Stimulated activated CD4-positive, alpha-beta T cell treated with anti-CD3 and anti-CD28 coated beads, TNF-alpha, amount 100 ng/mL, for 48 hours (primary cell): ENCODE measurements around the gene PTPRD.

Experiments used
- DNase-seq, 3 donors: peaks; one replicate each; pipeline ENCODE4 v3.0.0-alpha.2; 2020; ENCODE audit warnings: low read depth in 3 of 3

PTPRD gene

DNA sequence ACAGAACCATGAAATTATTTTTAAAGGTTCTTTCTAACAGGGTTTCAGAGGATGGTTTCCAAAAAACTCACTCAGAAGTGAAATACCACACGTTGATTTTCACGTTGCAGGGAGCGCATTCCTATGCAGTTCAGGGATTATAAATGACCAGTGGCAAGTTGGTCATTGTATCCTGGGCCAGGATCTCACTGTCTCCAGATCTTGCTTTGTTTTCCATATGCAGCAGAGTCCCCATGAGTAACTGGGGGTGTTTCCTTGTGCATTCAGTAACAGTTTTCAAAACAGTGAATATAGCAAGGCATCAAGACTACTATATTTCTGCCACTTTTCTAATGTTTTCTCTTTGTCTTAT lies 1748.3 kb downstream of the PTPRD start:
- no peak for DNase-seq

DNA sequence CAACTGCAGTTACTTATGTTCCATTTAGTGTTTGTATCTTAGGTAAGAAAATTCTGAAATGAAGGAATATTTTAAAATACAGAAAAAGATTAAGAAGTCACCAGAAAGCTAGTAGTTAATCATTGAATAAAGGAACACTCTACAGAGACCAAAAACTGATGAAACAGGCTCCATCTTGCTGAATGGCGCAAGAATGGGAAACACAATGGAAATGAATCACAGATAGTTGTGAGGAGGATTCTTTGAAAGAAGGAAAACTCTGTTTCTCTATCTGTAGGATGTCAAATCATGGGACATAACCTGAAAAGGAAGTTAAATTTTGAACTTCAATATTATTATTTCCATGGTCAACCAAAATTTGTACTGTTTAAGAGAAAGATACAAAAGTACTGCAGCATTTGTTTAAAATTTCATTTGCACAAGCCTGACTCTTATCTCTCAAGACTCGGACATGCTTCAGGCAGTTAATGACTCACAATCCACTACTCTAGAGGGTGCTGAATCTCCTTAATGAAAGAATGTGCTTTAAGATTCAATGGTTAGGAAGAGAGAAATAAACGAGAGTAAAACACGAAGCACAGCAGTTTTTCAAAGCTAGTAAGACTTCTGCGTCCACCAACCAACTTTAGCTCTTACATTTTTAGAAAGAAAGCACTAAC lies 1748.8 kb downstream of the PTPRD start:
- no peak for DNase-seq

DNA sequence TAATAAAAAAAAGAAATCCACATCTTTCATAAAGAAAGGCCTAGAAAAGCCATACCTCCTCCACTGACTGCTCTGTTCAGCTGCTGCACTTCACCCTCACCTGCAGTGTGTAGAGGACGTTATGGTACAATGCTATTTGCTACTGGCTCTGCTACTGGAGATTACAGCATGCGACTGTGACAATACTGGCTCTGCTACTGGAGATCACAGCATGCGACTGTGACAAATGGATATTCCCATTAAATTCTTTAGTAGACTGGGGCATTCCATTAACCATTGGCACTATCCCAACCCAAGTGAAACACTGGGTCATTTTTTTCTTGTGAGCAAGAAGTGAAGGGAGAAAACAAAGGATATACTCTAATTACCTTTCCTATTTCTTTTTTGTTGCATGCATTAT lies 1749.7 kb downstream of the PTPRD start:
- no peak for DNase-seq

DNA sequence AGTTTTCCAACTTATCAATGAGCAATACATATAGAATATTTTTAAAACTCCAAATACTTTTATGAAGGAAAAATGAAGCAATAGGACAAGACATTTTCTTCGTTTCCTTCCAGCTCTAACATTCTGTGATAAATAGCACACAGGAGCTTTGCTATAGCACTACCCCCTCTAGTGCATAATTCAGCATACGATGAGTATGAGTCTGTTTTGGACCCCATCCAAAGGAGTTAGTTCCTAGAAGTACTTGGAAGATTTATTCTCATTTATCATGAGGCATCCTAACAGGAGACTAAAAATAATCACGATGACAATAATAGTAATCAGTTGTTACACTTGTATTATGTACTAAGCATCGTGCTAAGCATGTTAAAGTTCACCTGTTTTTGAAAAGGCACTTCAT lies 1751.9 kb downstream of the PTPRD start:
- DNase-seq, result no peak

DNA sequence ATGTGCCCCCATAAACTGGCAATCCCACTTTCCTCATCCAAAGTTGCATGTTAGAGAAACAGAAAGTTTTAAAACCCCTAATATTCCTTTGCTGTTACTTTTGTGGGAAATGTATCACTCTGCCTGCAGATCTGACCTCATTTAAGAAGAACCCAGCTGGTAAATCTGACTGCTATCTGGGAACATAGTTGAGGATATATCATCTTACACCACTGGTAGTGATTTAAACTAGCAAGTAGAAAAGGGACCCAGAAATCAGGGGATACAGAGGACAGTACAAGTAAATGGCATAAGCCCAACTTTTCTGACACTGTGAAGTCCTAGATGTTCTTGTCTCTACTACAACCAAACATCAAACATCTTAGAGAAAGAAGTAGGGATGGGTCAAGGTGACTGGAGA lies 1752.7 kb downstream of the PTPRD start:
- DNase-seq, result no peak

DNA sequence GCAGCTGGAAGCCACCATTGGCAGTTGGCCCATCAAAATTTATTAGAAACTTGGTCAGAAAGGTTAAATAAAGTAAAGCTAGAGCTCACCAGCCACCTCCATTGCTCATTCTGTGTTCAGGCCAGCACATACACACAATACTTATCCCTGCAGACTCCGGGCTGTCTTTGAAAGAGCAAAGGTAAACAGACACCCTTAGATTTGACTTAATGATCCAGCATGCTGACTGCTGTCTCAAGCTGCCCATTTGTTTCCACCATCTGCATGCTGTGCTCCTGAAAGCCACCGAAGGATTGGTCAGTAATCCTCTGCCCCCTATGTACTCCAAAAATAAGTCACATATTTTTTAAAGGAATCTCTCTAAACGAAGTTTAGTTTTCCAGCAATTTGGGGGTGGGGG lies 1753.4 kb downstream of the PTPRD start:
- DNase-seq, result no peak

DNA sequence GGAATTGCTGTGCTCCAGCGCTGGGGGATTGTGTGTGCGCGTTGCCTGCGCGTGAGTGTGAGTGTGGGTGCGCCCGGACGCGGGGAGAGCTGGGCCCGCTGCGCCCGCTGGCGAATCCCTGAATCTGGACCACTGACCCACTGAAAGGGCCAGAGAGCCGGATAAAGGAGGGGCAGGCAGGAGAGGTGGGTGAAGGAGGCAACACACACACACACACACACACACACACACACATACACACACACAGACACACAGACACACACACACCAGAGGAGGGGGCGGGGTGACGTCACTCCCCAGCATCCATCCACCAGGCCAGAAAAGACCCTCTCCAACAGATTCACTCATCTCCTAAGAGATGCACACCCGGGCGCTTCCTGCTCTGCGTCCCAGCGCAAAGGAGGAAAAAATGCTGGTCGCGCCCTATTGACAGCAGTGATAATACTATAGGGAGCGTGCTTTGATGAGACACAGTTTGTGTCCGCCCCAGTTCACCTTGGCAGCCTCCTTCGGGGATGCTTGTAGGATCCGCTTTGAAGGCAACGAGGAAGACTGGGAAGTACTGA lies 1754.1 kb downstream of the PTPRD start:
- DNase-seq, result no peak

DNA sequence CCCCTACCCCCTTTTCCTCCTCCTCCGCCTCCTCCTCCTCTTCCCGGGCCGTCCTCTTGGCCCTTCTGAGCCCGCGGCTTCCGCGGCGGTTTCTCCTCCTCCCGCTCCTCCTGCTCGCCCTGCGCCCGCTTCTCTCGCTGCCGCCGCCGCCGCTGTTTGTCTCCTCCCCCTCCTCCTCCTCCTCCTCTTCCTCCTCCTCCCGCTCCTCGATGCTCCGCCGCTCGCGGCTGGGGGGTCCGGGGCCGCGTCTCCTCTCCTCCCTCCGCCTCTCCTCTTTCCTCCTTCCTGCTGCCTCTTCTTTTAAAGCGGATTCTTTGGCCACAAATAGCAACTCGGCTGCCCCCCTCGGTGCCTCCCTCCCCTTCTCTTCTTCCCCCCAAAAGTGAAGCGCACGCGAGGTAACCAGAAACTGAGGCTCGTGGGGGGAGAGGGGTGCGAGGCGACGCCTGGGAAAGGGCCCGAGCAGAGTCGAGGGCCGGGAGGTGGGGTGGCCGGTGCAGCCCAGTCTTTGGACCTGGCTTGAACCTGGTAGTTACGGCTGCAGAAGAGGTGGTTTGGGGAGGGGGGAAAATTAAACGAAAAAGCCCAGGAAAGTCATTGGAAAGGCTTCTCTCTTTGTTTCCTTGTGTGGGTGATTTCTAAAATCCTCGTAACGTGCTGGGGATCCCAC lies 1754.7 kb downstream of the PTPRD start:
- peak in 1 of 3 donors; percentile 1 for DNase-seq

DNA sequence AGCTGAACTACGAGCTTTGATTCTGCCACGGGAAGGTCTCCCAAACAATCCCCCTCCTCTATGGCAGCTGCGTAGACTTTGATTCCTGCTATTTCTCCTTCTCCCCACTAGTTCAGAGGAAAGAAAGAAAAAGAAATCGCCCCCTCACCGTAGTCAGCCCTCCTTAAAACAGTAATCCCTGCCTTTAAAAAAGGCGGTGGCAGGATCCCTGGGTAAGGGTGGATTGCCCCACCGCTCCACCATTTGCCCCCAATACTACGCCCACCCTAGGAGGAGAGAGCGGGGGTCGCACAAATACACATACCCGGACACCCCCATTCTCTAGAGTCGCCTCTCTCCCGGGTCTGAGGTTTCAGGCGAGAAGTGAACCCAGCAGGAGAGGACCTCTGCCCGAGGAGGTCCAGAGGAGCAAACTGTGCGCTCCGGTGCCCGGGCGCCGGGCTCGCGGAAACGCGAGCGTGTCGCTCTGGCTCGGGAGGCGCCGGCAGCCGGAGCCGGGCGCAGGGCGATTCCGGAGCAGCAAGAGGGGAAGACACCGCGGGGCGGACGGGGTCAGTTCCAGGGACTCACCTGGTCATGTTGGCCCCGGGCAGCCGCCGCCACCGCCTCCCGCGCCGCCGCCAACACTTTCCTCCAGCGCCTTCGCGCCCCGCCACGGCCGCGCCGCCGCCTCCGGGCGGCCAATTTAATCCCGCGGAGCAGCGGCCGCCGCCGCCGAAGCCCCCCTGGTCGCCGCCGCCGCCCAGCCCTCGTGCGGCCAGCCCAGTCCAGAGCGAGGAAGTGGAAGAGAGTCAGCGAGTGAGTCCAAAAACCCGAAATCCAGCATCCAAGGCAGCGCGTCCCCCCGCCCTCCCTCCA lies 1755.5 kb downstream of the PTPRD start:
- no peak for DNase-seq

DNA sequence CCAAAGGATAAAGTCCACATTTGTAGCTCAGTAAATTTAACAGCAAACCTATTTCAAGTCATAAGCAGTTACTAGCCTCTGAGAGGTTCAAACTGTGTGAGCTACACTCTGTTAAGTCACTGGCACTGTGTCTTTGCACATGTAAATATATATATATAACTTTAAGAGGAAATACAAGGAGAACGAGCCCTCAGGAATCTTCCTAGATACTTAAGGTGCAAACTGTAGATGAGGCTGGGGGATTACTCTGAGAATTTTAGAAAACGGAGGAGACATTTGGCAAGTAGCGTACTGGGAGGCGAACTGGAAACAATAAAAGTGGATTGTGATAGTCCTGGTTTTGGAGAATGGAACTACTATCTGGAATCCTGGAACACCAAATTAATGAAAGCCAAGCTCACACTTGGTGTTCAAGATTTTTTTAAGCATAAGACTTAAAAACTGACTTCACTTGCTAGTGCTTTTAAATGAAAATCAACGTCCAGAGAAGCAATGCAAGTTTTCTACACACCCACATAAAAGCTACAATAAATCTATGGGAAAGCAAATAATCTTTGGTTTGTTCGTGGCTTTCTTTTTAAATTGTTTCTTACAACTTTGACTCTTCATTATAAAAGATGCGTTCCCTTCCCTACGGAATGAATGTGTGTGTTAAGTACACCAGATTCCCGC lies 1756.3 kb downstream of the PTPRD start:
- DNase-seq, result no peak

DNA sequence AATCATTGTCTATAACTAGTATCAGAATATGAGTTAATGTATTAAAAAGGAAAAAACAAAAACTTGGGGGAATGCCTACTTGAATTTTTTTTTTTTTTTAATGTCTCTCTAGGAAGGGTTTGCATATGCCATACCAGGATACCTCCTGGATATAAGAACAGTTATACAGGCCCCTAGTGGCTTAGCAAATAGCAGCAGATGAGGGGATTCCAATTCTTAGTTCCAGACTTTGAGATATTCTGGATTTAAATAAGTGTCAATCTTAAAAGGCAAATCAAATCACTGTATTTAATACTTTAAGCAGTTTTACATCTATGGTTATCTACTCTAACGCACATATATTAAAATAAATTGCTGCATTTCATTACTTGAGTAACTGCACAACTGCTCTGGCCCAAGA lies 1757.8 kb downstream of the PTPRD start:
- DNase-seq, result no peak

DNA sequence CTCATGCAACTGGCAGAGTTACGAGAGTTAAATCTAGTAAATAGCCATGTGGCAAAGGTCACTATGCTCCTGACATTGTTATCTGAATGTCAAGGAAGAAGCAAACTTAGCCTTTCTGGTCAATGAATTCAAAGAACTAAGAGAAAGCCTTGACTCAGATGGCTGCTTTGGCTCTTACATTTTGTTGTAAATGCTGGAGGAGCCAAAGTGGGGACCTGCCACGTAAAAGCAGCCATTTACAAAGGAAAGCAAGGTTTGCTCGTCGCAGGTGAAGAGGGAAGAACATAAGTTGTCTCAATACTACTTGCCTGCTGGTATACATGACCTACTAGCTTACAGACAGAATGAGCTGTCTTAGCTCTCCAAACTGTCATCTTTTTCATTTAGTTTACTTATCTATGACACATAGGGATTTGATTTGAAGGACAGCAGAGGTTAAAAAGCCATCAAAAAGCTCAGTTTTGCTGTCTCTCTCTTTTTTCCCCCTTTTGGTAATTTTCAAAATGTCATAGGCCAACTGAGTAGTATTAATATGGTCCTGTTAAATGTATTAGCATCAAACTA lies 1760.4 kb downstream of the PTPRD start:
- DNase-seq, result no peak

DNA sequence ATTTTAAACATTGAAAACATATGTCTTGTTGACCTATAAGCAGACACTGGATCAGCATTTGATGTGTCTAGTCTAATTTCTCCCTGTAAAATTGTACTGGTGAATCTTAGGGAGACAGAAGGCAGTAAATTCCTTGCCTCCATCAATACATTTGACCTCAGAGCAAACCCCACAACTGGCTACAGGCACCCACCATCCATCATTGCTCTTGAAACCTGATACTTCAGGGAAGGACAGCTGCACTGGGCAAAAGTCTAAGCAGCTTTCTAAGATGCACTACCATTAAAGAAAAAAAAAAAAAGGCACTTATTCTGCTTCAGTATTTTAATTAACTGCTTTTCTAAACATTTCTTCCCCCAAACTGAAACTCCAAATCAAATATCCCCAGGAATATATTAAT lies 1761.9 kb downstream of the PTPRD start:
- no peak for DNase-seq

DNA sequence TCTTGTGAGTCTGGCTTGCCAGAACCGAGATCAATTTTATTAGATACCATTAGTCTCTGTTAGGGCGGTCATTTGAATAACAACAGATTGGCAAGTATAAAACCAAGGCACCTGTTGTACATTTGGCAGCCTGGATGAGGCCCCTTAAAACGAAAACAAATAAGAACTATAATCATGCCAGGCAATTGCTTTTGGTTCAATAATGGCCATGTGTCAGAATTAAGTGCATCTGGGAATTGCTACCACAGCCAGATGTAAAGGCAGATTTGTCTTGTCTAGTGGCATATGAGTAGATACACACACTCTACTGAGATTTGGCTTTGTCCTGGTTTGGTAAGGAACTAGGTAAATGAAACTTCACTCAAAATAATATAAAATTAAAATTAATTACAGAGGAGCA lies 1767.0 kb downstream of the PTPRD start:
- DNase-seq, result no peak

DNA sequence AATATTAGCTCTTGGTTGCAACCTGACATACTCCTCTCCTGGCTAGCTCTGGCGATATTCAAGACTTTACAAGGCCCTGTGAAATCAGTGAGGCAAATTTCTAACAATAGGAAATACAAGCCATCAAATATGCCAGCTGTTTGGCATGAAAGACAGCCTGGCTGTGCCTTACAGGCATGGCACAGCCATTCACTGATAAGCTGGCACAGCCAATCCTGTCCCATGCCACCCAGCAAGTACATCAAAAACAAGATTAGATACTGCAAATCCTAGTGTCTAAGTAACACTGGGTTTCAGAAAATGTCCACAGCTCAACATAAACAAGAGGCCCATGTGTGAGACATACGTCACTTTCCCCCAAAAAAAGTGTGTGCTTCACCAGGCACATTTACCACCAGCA lies 1767.4 kb downstream of the PTPRD start:
- no peak for DNase-seq

DNA sequence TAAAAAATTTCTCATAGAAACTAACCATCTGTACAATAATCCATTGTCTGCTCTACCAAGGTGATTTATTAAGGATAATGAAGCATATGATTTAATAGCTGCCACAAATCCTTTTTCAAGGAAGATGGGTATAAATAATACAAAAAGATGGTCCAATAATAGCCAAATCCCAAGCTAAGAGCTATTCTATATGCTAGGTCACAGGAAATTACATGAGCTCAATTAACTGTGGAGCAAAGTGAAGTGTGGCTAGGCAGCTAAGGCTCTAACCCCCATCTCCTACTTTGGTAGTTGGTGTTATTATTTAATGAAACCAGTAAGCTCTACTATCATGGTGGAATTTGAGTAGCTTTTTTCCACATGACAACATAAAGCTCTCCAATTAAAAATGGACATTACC lies 1768.3 kb downstream of the PTPRD start:
- DNase-seq, result no peak

DNA sequence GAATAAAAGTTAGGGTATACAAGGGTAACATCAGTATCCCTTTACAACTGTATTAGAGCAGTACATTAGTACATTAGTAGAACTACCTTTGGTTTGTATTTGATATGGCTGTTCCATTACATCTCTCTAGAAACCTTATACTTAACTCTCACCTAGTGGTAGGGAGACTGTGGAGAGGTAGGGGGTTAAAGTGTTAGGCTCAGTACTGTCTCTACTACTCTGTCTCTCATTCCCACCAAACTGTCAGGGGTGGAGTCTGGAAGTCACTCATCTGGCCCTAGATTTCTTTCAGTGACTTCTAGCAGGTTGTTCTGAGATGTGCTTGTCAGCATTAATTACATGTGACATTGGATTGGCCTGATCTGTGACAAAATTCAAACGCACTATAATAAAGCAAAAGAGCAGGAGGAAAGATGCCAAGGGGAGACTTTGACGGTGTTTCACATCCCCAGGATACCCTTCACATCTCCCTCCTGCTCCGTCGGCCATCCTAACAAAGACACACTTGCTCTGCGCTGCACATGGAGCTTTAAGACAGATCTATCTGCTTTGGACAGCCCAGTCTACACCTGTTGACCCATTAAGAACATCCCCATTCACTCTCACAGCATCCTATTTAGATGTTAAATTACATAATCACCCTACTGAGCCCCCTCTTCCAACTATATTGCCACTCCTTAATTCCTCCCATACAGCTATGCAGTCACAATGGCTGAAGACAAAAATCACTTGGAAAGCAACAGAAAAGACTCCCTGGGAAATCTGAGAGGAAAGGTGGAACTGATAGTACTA lies 1770.2 kb downstream of the PTPRD start:
- DNase-seq, result no peak

DNA sequence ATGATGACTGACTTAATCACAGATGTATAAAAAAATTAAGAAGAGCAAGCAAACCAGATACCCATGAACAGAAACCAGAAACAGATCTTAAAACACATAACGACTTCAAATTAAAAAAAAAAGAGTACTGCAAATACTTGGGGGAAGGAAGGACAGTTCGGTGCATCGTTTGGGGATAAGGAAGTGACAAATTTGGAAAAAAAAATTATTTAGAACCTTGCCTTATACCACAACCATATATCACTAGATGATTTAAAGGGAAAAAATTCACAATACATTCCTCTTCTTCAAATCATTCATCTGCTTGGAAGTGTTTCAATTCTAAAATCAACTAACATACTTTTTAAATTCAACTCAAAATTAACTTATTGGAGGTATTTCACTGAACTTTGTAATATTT lies 1774.7 kb downstream of the PTPRD start:
- no peak for DNase-seq

DNA sequence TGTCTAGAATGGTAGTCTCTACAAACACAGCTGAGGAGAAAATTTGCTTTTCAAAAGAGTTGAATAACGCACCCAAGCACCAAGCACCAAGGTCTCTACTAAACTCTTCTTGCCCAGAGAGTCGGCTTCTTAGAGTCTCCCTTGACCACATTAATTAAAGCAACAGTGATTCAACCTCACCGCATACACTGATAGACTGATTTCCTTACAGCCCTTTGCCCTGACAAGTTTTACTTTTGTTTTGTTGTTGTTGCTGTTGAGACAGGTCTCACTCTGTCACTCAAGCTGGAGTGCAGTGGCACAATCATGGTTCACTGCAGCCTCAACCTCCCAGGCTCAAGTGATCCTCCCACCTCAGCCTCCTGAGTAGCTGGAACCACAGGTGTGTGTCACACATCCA lies 1777.5 kb downstream of the PTPRD start:
- DNase-seq, result no peak

DNA sequence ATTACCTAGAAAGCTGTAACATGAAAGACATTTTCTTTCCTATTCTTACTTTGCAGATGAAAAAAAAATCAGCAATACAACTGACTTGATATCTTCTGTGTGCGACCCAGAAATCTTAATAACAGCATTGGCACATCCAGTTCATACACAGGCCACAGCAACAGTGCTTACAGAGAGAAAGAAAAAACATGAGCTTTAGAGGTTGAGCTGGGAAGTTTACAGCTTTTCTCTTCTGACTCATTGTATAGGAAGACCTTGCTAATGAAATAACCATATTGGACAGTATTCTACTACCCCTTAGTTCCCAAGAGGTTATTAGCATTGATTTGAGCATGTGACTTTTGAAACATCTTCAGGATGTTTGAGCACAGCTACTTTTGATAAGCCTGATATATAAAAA lies 1779.8 kb downstream of the PTPRD start:
- DNase-seq, result no peak

DNA sequence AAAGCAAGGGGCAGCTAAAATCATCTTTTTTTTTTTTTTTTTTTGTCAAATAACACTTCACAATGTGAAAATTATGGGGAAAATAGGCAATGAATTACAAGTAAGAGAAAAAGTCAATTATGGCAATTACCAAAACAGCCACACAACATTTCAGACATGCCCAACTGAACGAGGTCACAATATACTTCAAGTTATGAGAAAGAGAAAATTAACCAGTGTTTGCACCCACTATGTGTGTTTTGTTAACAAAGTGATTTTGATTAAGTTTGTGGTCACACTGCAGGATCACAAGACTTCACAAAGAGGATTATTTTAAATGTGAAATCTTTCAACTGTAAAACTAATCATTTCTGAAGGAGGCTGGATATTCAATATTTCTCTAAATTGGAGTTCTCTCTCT lies 1780.4 kb downstream of the PTPRD start:
- DNase-seq, result no peak
